GM12878 (cell line): Measurements from ENCODE around the gene YEATS2. TPM values are rescaled to one million over a fixed set of nuclear protein-coding genes. Genes with fewer than 3 reads are reported as not detected.

Experiments
- ATAC-seq: fragments of 200-7000 bp; cut with Tn5 transposase; 3 replicates; pipeline ENCODE4 v1.9.1; 2020; ENCODE audit warnings: mild to moderate bottlenecking, moderate library complexity
- BruUV-seq: library from RNA; stranded (reverse); fragments of 400-500 nt; replicated peaks from 2 replicates; lab custom pipeline; 2021; lab: Mats Ljungman, UMichigan
- CTCF ChIA-PET: fragments of 300-600 bp; sonication (Branson Sonifier 250); formaldehyde crosslinking; extraction: SDS; loops from one replicate; lab custom pipeline; 2021; ENCODE audit warnings: inconsistent platforms; lab: Yijun Ruan, JAX
- POLR2A ChIA-PET: fragments of 350-600 bp; formaldehyde crosslinking; extraction: SDS; loops from one replicate; lab custom pipeline; 2021; ENCODE audit warnings: inconsistent platforms; lab: Charles Lee
- RAD21 ChIA-PET: fragments of 300-600 bp; sonication (Branson Sonifier 250); formaldehyde crosslinking; loops from one replicate; lab custom pipeline; 2023; ENCODE audit warnings: antibody characterized with exemption; ENCODE audit not compliant: unreplicated experiment; lab: Charles Lee
- SMC1A ChIA-PET: fragments of 300-600 bp; sonication (Branson Sonifier 250); formaldehyde crosslinking; loops from one replicate; lab custom pipeline; 2023; ENCODE audit not compliant: unreplicated experiment, uncharacterized antibody; lab: Charles Lee
- DNase-seq: peaks from one replicate; pipeline ENCODE4 v3.0.0-alpha.2; 2011; ENCODE audit warnings: low read depth, low spot score
- FAIRE-seq: peaks from 3 replicates; lab custom pipeline; 2011; peaks lifted over from hg19 to GRCh38; lab: Jason Lieb, UNC
- H2AFZ ChIP-seq: 2 replicates; pipeline ENCODE4 v1.6.0; 2011; ENCODE audit warnings: low read depth, low read length, control low read depth; ENCODE audit not compliant: control insufficient read depth
- H3K27ac ChIP-seq: 2 replicates; pipeline ENCODE4 v1.5.1; 2011; ENCODE audit warnings: control low read depth; ENCODE audit not compliant: control insufficient read depth, insufficient read depth
- H3K27me3 ChIP-seq, 2 experiments: replicated peaks in 1 of 2; 2 replicates each; pipeline versions ENCODE4 v1.6.0 to v1.6.1; 2011; ENCODE audit warnings: low read length in 1 of 2; ENCODE audit not compliant: control insufficient read depth in 2 of 2, insufficient read depth in 2 of 2
- H3K36me3 ChIP-seq, 2 experiments: 2 replicates each; pipeline ENCODE4 v1.5.1; 2011; ENCODE audit warnings: low read length in 1 of 2; ENCODE audit not compliant: control insufficient read depth in 2 of 2, insufficient read depth in 2 of 2
- H3K4me1 ChIP-seq: 2 replicates; pipeline ENCODE4 v1.6.1; 2011; ENCODE audit warnings: mild to moderate bottlenecking, low read length, moderate library complexity, mixed read lengths; ENCODE audit not compliant: control insufficient read depth, insufficient read depth
- H3K4me2 ChIP-seq: 2 replicates; pipeline ENCODE4 v1.6.0; 2011; ENCODE audit warnings: control low read depth; ENCODE audit not compliant: control insufficient read depth, insufficient read depth
- H3K4me3 ChIP-seq: fragments of 200-600 bp; sonication (generic); 2 replicates; pipeline ENCODE4 v1.5.1; 2016
- H3K79me2 ChIP-seq: 2 replicates; pipeline ENCODE4 v1.6.0; 2011; ENCODE audit warnings: low read length; ENCODE audit not compliant: control insufficient read depth, insufficient read depth
- H3K9ac ChIP-seq: 2 replicates; pipeline ENCODE4 v1.8.0; 2011; ENCODE audit warnings: low read length, control low read depth, mixed read lengths; ENCODE audit not compliant: control insufficient read depth, insufficient read depth
- H3K9me3 ChIP-seq: replicated peaks from 3 replicates; pipeline ENCODE4 v1.5.1; 2011; ENCODE audit warnings: mild to moderate bottlenecking, low read length; ENCODE audit not compliant: control insufficient read depth, insufficient read depth
- H4K20me1 ChIP-seq: 2 replicates; pipeline ENCODE4 v1.6.0; 2011; ENCODE audit not compliant: control insufficient read depth, insufficient read depth
- NFXL1 ChIP-seq: fragments of 450-650 bp; IDR thresholded peaks from 2 replicates; pipeline ENCODE4 v1.6.1; 2017; ENCODE audit warnings: antibody characterized with exemption, mild to moderate bottlenecking, borderline replicate concordance
- NFYB ChIP-seq: IDR thresholded peaks from 2 replicates; pipeline ENCODE4 v1.6.1; 2011; ENCODE audit warnings: low read depth, mild to moderate bottlenecking, low read length, improper control_type of control experiment, moderate library complexity; ENCODE audit not compliant: insufficient read depth
- YBX1 ChIP-seq: fragments of 450-650 bp; IDR thresholded peaks from 2 replicates; pipeline ENCODE4 v1.6.1; 2016; ENCODE audit warnings: antibody characterized with exemption
- WGBS: methylation state at CpG from one replicate; pipeline ENCODE4 v1.1.6; 2016; ENCODE audit warnings: low lambda C conversion rate; ENCODE audit not compliant: insufficient replicate concordance, insufficient coverage; ENCODE audit errors: missing lambda C conversion rate; 5-methylcytosine and 5-hydroxymethylcytosine counted together
- in situ Hi-C: fragments of 300-500 bp; cut with MboI; formaldehyde crosslinking; loops from 9 replicates; pipeline ENCODE4 v1.14.3; 2018; ENCODE audit warnings: mixed read lengths
- intact Hi-C: fragments of 100-400 bp; cut with micrococcal nuclease; formaldehyde crosslinking; loops from one replicate; pipeline ENCODE4 v1.14.2; 2022; ENCODE audit not compliant: unreplicated experiment
- polyA plus RNA-seq, 11 experiments: library from polyadenylated mRNA; depleted of rRNA in 4 of 11; unstranded in 6 of 11; stranded (reverse) in 5 of 11; fragments of >200 nt; fragmentation: Nextera tagmentation in 4 of 11; fragmentation: Illumina TruSeq in 1 of 11; extraction: Ambion mirVana in 4 of 11; extraction: Trizol in 1 of 11; gene quantifications; 1 replicate in 1 of 11; 2 replicates in 10 of 11; pipeline versions ENCODE4 v1.2.1 to v1.2.3, GENCODE V29; 2011 to 2016; ENCODE audit warnings: inconsistent platforms in 2 of 11, missing spikeins in 2 of 11, low read depth in 1 of 11
- total RNA-seq, 4 experiments: library from RNA; depleted of rRNA in 3 of 4; stranded (reverse); fragments of >200 nt in 3 of 4; fragmentation: Illumina TruSeq in 1 of 4; extraction: Trizol in 1 of 4; gene quantifications; 2 replicates each; pipeline versions ENCODE4 v1.2.1 to v1.2.3, GENCODE V29; 2013 to 2021
- TF ChIP-seq, protein P1 (sequence below): fragments of 450-650 bp; formaldehyde crosslinking; IDR thresholded peaks from 2 replicates; pipeline ENCODE4 v1.4.0; 2022; ENCODE audit warnings: mild to moderate bottlenecking, moderate library complexity

The YEATS2 gene
- total and polyA plus RNA-seq, 10 of the 15 experiments (the other 5 are each of a cell fraction or from before 2014, with no cell fraction given) = 1.9 to 65.3 (median 25.8) TPM

DNA sequence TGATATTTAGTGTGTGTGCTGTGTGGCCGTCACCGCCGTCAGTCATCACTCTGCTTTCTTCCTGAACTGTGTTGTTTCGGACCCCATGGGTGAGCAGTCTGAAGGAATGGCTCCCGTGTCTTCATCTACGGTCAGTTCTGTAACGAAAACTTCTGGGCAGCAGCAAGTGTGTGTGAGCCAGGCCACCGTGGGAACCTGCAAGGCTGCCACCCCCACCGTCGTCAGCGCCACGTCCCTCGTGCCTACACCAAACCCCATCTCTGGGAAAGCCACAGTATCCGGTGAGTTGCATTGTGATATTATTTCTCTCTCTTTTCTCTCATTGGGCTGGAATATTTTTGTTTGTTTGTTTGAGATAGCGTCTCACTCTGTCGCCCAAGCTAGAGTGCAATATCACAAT lies 93.1 kb downstream of the YEATS2 start:
- H3K79me2 ChIP-seq = no peaks in the 10 kb centered on the region
- ChIA-PET SMC1A (interaction anchor here (0.6 to 2.3 kb wide), 2 partner anchors 9 to 405 kb away, joined by 3 to 8 read pairs; no protein-coding TSS in a partner anchor), POLR2A (no interaction called here), CTCF (interaction anchor here (0.9 to 1.9 kb wide), 4 partner anchors 11 to 26 kb away, joined by 3 to 8 read pairs (median 4); no protein-coding TSS in a partner anchor), RAD21 (no interaction called here)
- H3K9ac ChIP-seq = no peak overlapping the region
- BruUV-seq = no TSS peak
- 99% methylated on average over 16 of the region's 16 CpGs for WGBS
- ATAC-seq (no peak), FAIRE-seq (no peak), DNase-seq (no peak)
- H3K4me2 ChIP-seq = no peak overlapping the region
- H3K36me3 ChIP-seq = peaks cover 7 to 35% of the 10 kb centered on the region in 2 experiments
- H3K4me3 ChIP-seq = no peak overlapping the region
- H3K9me3 ChIP-seq = no peaks in the 10 kb centered on the region
- intact Hi-C loops (no loop called here), in situ Hi-C loops (no loop called here)
- TF ChIP-seq NFXL1 (no peak), YBX1 (no peak), NFYB (no peak)
- TF ChIP-seq, protein P1, sequence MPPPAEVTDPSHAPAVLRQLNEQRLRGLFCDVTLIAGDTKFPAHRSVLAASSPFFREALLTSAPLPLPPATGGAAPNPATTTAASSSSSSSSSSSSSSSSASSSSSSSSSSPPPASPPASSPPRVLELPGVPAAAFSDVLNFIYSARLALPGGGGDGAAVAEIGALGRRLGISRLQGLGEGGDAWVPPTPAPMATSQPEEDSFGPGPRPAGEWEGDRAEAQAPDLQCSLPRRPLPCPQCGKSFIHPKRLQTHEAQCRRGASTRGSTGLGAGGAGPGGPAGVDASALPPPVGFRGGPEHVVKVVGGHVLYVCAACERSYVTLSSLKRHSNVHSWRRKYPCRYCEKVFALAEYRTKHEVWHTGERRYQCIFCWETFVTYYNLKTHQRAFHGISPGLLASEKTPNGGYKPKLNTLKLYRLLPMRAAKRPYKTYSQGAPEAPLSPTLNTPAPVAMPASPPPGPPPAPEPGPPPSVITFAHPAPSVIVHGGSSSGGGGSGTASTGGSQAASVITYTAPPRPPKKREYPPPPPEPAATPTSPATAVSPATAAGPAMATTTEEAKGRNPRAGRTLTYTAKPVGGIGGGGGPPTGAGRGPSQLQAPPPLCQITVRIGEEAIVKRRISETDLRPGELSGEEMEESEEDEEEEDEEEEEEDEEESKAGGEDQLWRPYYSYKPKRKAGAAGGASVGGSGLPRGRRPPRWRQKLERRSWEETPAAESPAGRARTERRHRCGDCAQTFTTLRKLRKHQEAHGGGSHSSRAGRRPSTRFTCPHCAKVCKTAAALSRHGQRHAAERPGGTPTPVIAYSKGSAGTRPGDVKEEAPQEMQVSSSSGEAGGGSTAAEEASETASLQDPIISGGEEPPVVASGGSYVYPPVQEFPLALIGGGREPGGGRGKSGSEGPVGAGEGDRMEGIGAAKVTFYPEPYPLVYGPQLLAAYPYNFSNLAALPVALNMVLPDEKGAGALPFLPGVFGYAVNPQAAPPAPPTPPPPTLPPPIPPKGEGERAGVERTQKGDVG (CRISPR knock-in tag) = no peak
- no peaks in the 10 kb centered on the region for H3K27me3 ChIP-seq
- H2AFZ ChIP-seq = no peak overlapping the region
- no peaks in the 10 kb centered on the region for H3K4me1 ChIP-seq
- H3K27ac ChIP-seq = no peak overlapping the region
- no peaks in the 10 kb centered on the region for H4K20me1 ChIP-seq
